Choroid plexus epithelial cell (primary cell): Measurements from ENCODE around the gene TRDN.

ENCODE experiments used
- DNase-seq: peaks from one replicate; pipeline ENCODE4 v3.0.0-alpha.2; 2010; ENCODE audit warnings: low read depth
- H3K4me3 ChIP-seq: 2 replicates; pipeline ENCODE4 v1.5.1; 2011; ENCODE audit warnings: low read depth, mild to moderate bottlenecking, control low read depth, low read length, moderate library complexity
- CTCF ChIP-seq: conservative IDR thresholded peaks from 2 replicates; pipeline ENCODE4 v1.5.1; 2011; ENCODE audit warnings: low read depth, mild to moderate bottlenecking, control low read depth, inconsistent platforms, low read length, moderate library complexity

The TRDN gene

GRCh38 chr6:123616016-123616415, 20.7 kb downstream of the TRDN start:
- no peak for DNase-seq
- no peak overlapping the region for H3K4me3 ChIP-seq
- TF ChIP-seq CTCF = no peak

GRCh38 chr6:123610779-123611178, 26.0 kb downstream of the TRDN start:
- no peak for DNase-seq
- TF ChIP-seq CTCF = no peak
- H3K4me3 ChIP-seq = no peak overlapping the region

- no peak overlapping the region for H3K4me3 ChIP-seq
- TF ChIP-seq CTCF = no peak
These were observed 32.7 kb downstream of the TRDN start for GRCh38 chr6:123604067-123604466.

GRCh38 chr6:123598011-123598410, 38.7 kb downstream of the TRDN start:
- TF ChIP-seq CTCF = no peak
- no peak overlapping the region for H3K4me3 ChIP-seq
- DNase-seq = no peak

More at GRCh38 chr6:123604067-123604466, 32.7 kb downstream of the TRDN start:
- DNase-seq = no peak

GRCh38 chr6:123594776-123595175, 42.0 kb downstream of the TRDN start:
- TF ChIP-seq CTCF = no peak
- DNase-seq = no peak
- H3K4me3 ChIP-seq = no peak overlapping the region

GRCh38 chr6:123592426-123592825, 44.3 kb downstream of the TRDN start:
- H3K4me3 ChIP-seq = no peak overlapping the region
- no peak for DNase-seq
- no peak for TF ChIP-seq CTCF

- TF ChIP-seq CTCF = no peak
- DNase-seq = no peak
- H3K4me3 ChIP-seq = no peak overlapping the region
These were observed 46.8 kb downstream of the TRDN start for GRCh38 chr6:123589973-123590372.
